ENCODE data around the gene PLEKHM3. TPM values are rescaled to one million over a fixed set of nuclear protein-coding genes. Genes with fewer than 3 reads are reported as not detected.

Gene PLEKHM3
- total and polyA plus RNA-seq, 2 of the 13 experiments (the other 11 are each of a cell fraction or from before 2014, with no cell fraction given): 4.5 to 4.7 TPM

- TF ChIP-seq NAIF1 (CRISPR knock-in tag; IDR thresholded peaks at IDR 0.05; ENCODE audit: borderline replicate concordance) (no peak), ZBTB14 (CRISPR knock-in tag; IDR thresholded peaks at IDR 0.05) (no peak), XBP1 (CRISPR knock-in tag; IDR thresholded peaks at IDR 0.05) (no peak), ZSCAN9 (CRISPR knock-in tag; IDR thresholded peaks at IDR 0.05; ENCODE audit: borderline replicate concordance) (peak; percentile 64; the same call in 1 of the 2 replicates), ZNF281 (CRISPR knock-in tag; IDR thresholded peaks at IDR 0.05; ENCODE audit: borderline replicate concordance) (peak; percentile 18; the same call in 1 of the 2 replicates), HOXA3 (CRISPR knock-in tag; IDR thresholded peaks at IDR 0.05) (peak; percentile 37; the same call in 1 of the 2 replicates), KDM5B (CRISPR knock-in tag; IDR thresholded peaks at IDR 0.05; ENCODE audit: borderline replicate concordance) (no peak), SNAPC2 (CRISPR knock-in tag; IDR thresholded peaks at IDR 0.05) (no peak), BCL6 (CRISPR knock-in tag; IDR thresholded peaks at IDR 0.05) (peak; percentile 74), HOMEZ (CRISPR knock-in tag; IDR thresholded peaks at IDR 0.05; ENCODE audit: low read depth) (peak; percentile 50; the same call in 1 of the 2 replicates), ZNF674 (CRISPR knock-in tag; IDR thresholded peaks at IDR 0.05; ENCODE audit: low read depth) (no peak), PATZ1 (CRISPR knock-in tag; IDR thresholded peaks at IDR 0.05) (peak; percentile 54; the same call in 1 of the 2 replicates), REPIN1 (CRISPR knock-in tag; IDR thresholded peaks at IDR 0.05; ENCODE audit: borderline replicate concordance, low read depth) (no peak), ZNF614 (CRISPR knock-in tag; IDR thresholded peaks at IDR 0.05; ENCODE audit: borderline replicate concordance) (peak; percentile 62; the same call in 1 of the 2 replicates), E2F5 (CRISPR knock-in tag; conservative IDR thresholded peaks at IDR 0.05) (no peak), ZMYM3 (CRISPR knock-in tag; IDR thresholded peaks at IDR 0.05) (peak; percentile 37; the same call in 1 of the 2 replicates), ZNF556 (CRISPR knock-in tag; IDR thresholded peaks at IDR 0.05; ENCODE audit: borderline replicate concordance) (no peak), ZMAT3 (CRISPR knock-in tag; conservative IDR thresholded peaks at IDR 0.05) (no peak), FOXA1 (IDR thresholded peaks at IDR 0.05) (no peak), FOXA1 (CRISPR knock-in tag; IDR thresholded peaks at IDR 0.05) (peak; percentile 85), HMG20A (CRISPR knock-in tag; IDR thresholded peaks at IDR 0.05; ENCODE audit: borderline replicate concordance) (peak; percentile 49; the same call in 1 of the 2 replicates), TBX2 (CRISPR knock-in tag; IDR thresholded peaks at IDR 0.05; ENCODE audit: borderline replicate concordance) (peak; percentile 80; the same call in 1 of the 2 replicates), SMYD3 (CRISPR knock-in tag; IDR thresholded peaks at IDR 0.05) (no peak), CEBPG (CRISPR knock-in tag; IDR thresholded peaks at IDR 0.05) (peak; percentile 91)
Measured at GRCh38 chr2:207801259-207801658, 224.1 kb downstream of the PLEKHM3 start (continued).

Measured in HepG2 (cell line).